NCI-H446 treated with DMSO at 0.1 percent for 48 hours (cell line): ENCODE data around the gene RNF130.
"Not testable (repeated sequence)": the region's sequence is repeated elsewhere in the genome, so short reads cannot be mapped to it uniquely, and the experiment has no call there.

Experiments
- DNase-seq: peaks from one replicate; lab custom pipeline; 2025; lab: John Stamatoyannopoulos, UW

RNF130 gene

GRCh38 chr5:179974246-179974945, 97.2 kb downstream of the RNF130 start:
- peak; percentile 40 for DNase-seq

- DNase-seq: no peak
Measured at GRCh38 chr5:179973391-179973790, 98.2 kb downstream of the RNF130 start.

GRCh38 chr5:179969110-179969509, 102.4 kb downstream of the RNF130 start:
- DNase-seq: no peak

GRCh38 chr5:179967489-179967888, 104.1 kb downstream of the RNF130 start:
- no peak for DNase-seq

GRCh38 chr5:179964015-179964414, 107.5 kb downstream of the RNF130 start:
- no peak for DNase-seq

GRCh38 chr5:179963375-179963774, 108.2 kb downstream of the RNF130 start:
- DNase-seq: peak; percentile 48

- no peak for DNase-seq
Measured at GRCh38 chr5:179960204-179960831, 111.2 kb downstream of the RNF130 start.

- DNase-seq: no peak
Measured at GRCh38 chr5:179959641-179960040, 111.9 kb downstream of the RNF130 start.

- DNase-seq: not testable (repeated sequence)
Measured at GRCh38 chr5:179959118-179959517, 112.4 kb downstream of the RNF130 start.

- DNase-seq: no peak
Measured at GRCh38 chr5:179955630-179956029, 115.9 kb downstream of the RNF130 start.

- no peak for DNase-seq
Measured at GRCh38 chr5:179955062-179955461, 116.5 kb downstream of the RNF130 start.

- no peak for DNase-seq
Measured at GRCh38 chr5:179954434-179954833, 117.1 kb downstream of the RNF130 start.

GRCh38 chr5:179953987-179954386, 117.6 kb downstream of the RNF130 start:
- DNase-seq: no peak

- DNase-seq: no peak
Measured at GRCh38 chr5:179936976-179937681, 134.4 kb downstream of the RNF130 start.

GRCh38 chr5:179930788-179931473, 140.6 kb downstream of the RNF130 start:
- DNase-seq: no peak

GRCh38 chr5:179927824-179928223, 143.7 kb downstream of the RNF130 start:
- DNase-seq: no peak

- no peak for DNase-seq
Measured at GRCh38 chr5:179926657-179927056, 144.9 kb downstream of the RNF130 start.

- DNase-seq: no peak
Measured at GRCh38 chr5:179923436-179923835, 148.1 kb downstream of the RNF130 start.

GRCh38 chr5:179920175-179920574, 151.4 kb downstream of the RNF130 start:
- DNase-seq: no peak

- DNase-seq: no peak
Measured at GRCh38 chr5:179919487-179920060, 152.0 kb downstream of the RNF130 start.

GRCh38 chr5:179918742-179919486, 152.6 kb downstream of the RNF130 start:
- DNase-seq: no peak
